ENCODE data around the gene PKD1. TPM values are rescaled to one million over a fixed set of nuclear protein-coding genes. Genes with fewer than 3 reads are reported as not detected.
A peak's percentile ranks its signal among the peaks of the same experiment; 100 is the strongest.

Gene PKD1
- total RNA-seq, 2 donors from 2014 or later = 218 to 276 TPM

DNA sequence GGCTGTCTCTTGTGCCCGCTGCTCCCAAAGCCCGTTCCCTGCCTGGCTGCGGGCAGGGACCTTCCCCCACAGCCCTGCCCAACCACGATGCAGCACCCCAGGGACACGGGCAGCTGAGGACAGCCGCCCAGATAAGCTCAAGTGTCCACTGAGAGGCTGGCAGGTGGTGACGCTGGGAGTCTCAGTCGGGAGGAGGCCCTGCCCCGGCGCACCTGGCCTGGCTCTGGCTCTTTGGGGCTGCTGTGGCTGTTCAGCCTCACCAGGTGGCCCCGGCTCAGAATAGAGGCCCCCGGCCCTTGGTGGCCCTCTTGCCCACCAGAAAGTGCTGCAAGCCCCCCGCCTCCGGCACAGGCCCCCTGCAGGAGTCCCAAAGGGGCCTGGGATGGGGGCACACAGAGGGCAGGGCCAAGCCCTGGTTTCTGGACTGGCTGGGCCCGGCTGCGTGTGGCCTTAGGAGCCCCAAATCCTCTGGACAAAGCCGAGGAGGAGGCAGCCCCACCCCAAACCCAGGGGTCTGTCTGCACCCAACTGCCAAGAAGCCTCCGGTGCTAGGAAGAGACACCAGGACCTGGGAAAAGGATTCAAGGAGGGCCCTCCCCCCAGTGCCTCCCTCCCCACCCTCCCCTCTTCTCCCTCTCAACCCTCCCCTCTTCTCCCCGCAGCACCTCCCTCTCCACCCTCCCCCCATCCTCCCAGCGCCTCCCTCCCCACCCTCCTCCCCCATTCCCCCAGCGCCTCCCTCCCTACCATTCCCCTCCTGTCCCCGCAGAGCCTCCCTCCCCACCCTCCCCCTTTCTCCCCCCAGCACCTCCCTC lies 93.3 kb downstream of the PKD1 start:
- no peaks in the 10 kb centered on the region for H3K27me3 ChIP-seq
- no peak overlapping the region for H3K4me3 ChIP-seq
- TF ChIP-seq, protein P1, sequence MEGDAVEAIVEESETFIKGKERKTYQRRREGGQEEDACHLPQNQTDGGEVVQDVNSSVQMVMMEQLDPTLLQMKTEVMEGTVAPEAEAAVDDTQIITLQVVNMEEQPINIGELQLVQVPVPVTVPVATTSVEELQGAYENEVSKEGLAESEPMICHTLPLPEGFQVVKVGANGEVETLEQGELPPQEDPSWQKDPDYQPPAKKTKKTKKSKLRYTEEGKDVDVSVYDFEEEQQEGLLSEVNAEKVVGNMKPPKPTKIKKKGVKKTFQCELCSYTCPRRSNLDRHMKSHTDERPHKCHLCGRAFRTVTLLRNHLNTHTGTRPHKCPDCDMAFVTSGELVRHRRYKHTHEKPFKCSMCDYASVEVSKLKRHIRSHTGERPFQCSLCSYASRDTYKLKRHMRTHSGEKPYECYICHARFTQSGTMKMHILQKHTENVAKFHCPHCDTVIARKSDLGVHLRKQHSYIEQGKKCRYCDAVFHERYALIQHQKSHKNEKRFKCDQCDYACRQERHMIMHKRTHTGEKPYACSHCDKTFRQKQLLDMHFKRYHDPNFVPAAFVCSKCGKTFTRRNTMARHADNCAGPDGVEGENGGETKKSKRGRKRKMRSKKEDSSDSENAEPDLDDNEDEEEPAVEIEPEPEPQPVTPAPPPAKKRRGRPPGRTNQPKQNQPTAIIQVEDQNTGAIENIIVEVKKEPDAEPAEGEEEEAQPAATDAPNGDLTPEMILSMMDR (IDR thresholded peaks at IDR 0.05) = no peak
- H3K4me1 ChIP-seq = peaks cover 0 to 95% of the 10 kb centered on the region in 2 donors
- H3K27ac ChIP-seq = peak overlapping the region in 1 of 2 donors; percentile 48
- H3K9me3 ChIP-seq = no peaks in the 10 kb centered on the region
- DNase-seq (ENCODE audit: low spot score) = no peak
- peaks cover 18% of the 10 kb centered on the region for H3K36me3 ChIP-seq

DNA sequence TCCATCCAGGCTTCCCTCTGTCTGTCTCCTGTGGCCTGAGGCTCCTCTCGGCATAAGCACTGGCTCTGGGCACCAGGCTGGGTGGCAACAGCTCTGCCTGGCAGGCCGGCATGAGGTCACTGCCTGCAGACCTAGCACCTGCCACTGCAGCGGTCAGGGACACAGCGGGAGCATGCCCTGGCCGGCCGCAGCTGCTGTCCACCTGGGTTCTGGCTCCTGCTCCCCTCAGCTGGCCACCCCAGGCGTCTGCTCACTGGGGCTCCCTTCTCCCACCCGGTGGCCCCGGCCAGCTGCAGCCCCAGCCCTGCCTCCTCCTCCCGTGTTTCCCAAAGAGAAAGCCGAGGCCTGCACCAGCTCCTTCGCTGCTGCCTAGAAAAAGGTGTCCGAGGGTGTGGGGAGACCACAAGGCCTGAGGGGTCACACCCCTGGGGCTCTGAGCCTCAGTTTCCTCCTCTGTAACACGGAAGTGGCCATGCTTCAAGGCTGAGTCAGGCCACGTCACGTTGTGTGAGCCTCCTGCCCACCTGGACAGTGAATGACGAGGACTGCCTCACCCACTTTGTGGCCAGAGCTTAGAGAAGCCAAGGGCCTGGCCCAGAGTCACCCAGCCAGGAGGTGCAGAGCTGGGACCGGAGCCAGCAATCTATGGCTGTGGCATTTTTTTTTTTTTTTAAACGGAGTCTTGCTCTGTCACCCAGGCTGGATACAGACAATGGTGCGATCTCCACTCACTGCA lies 94.7 kb downstream of the PKD1 start:
- Histone ChIP-seq H3K36me3 (peaks cover 32% of the 10 kb centered on the region), H3K4me3 (no peak overlapping the region), H3K27ac (peak overlapping the region; percentile 77 to 85), H3K27me3 (no peaks in the 10 kb centered on the region), H3K4me1 (peaks cover 0 to 94% of the 10 kb centered on the region in 2 donors), H3K9me3 (no peaks in the 10 kb centered on the region)
- DNase-seq (ENCODE audit: low spot score) = no peak
- TF ChIP-seq, protein P1 (IDR thresholded peaks at IDR 0.05) = no peak

GRCh38 chr16:2040041-2040786 lies 95.5 kb downstream of the PKD1 start:
- Histone ChIP-seq H3K27me3 (no peaks in the 10 kb centered on the region), H3K4me3 (no peak overlapping the region), H3K36me3 (peaks cover 40% of the 10 kb centered on the region), H3K9me3 (no peaks in the 10 kb centered on the region), H3K4me1 (peaks cover 0 to 95% of the 10 kb centered on the region in 2 donors), H3K27ac (peak overlapping the region; percentile 77 to 85)
- DNase-seq (ENCODE audit: low spot score) = no peak
- TF ChIP-seq, protein P1 (IDR thresholded peaks at IDR 0.05) = no peak

- no peaks in the 10 kb centered on the region for H3K27me3 ChIP-seq
- peak overlapping the region in 1 of 2 donors; percentile 50 for H3K4me3 ChIP-seq
- peak overlapping the region; percentile 77 to 85 for H3K27ac ChIP-seq
- peaks cover 0 to 98% of the 10 kb centered on the region in 2 donors for H3K4me1 ChIP-seq
- peak; percentile 90 for DNase-seq (ENCODE audit: low spot score)
- TF ChIP-seq, protein P1 (IDR thresholded peaks at IDR 0.05) = no peak
- no peaks in the 10 kb centered on the region for H3K9me3 ChIP-seq
- H3K36me3 ChIP-seq = peaks cover 40% of the 10 kb centered on the region
These were observed 96.2 kb downstream of the PKD1 start for GRCh38 chr16:2039274-2040031.

MicroRNA genes within 50 kb of the gene (microRNA counts, 767-probe panel; counts per million panel counts)
- microRNA hsa-miR-1225-3p (0 to 1,434 counts per million in 2 donors), microRNA hsa-miR-1225-5p (0 to 31.0 counts per million in 2 donors), microRNA hsa-miR-3180 (0 to 31.0 counts per million in 2 donors), microRNA hsa-miR-4516 (0 to 2,387 counts per million in 2 donors)

Small RNA genes lying within 50 kb of the gene (microRNA-seq; reads per million reads assigned to microRNA genes)
- gene MIR1225 (ENCODE audit: borderline number of aligned reads in 2 of 2, borderline replicate concordance in 1 of 2) (0 to 0.71 reads per million in 2 donors), gene MIR3180-5 (ENCODE audit: borderline number of aligned reads in 2 of 2, borderline replicate concordance in 1 of 2) (0 reads per million in 2 donors), gene MIR4516 (ENCODE audit: borderline number of aligned reads in 2 of 2, borderline replicate concordance in 1 of 2) (0 reads per million in 2 donors), gene MIR6511B1 (ENCODE audit: borderline number of aligned reads in 2 of 2, borderline replicate concordance in 1 of 2) (0 reads per million in 2 donors)

Other genes with a start within 250 kb of the PKD1 start
- gene HS3ST6, start 217.5 kb downstream of the PKD1 start, total RNA-seq = not detected
- 10 to 100 TPM; 13.7 to 21.9 TPM for gene MSRB1, start 192.7 kb downstream of the PKD1 start, total RNA-seq
- 10 to 100 TPM; 12.3 to 74.0 TPM for gene RPL3L, start 181.2 kb downstream of the PKD1 start, total RNA-seq
- gene NDUFB10, start 176.4 kb downstream of the PKD1 start, total RNA-seq = 1,000 to 10,000 TPM in 1 of 2 donors, 100 to 1,000 TPM in 1; 583 to 1,046 TPM
- gene RPS2, start 171.1 kb downstream of the PKD1 start, total RNA-seq = 1,000 to 10,000 TPM in 1 of 2 donors, 100 to 1,000 TPM in 1; 782 to 1,247 TPM
- gene RNF151, start 169.0 kb downstream of the PKD1 start, total RNA-seq = not detected
- gene TBL3, start 163.8 kb downstream of the PKD1 start, total RNA-seq = 10 to 100 TPM; 22.4 to 35.6 TPM
- under 1 TPM in 1 of 2 donors, not detected in 1; 0.30 TPM for gene NOXO1, start 154.4 kb downstream of the PKD1 start, total RNA-seq
- 10 to 100 TPM; 11.9 to 12.6 TPM for gene GFER, start 151.7 kb downstream of the PKD1 start, total RNA-seq
- 1 to 10 TPM in 1 of 2 donors, under 1 TPM in 1; 0.52 to 2.1 TPM for gene SYNGR3, start 145.9 kb downstream of the PKD1 start, total RNA-seq
- 10 to 100 TPM; 11.4 to 19.9 TPM for gene ZNF598, start 126.1 kb downstream of the PKD1 start, total RNA-seq
- not detected for gene NPW, start 116.1 kb downstream of the PKD1 start, total RNA-seq
- 100 to 1,000 TPM; 187 to 213 TPM for gene NHERF2, start 109.0 kb downstream of the PKD1 start, total RNA-seq
- gene NTHL1, start 88.1 kb downstream of the PKD1 start, total RNA-seq = 10 to 100 TPM; 10.3 to 17.7 TPM
- 10 to 100 TPM; 42.4 to 43.2 TPM for gene TSC2, start 87.9 kb downstream of the PKD1 start, total RNA-seq
- gene RAB26, start 12.7 kb upstream of the PKD1 start, total RNA-seq = 1 to 10 TPM in 1 of 2 donors, under 1 TPM in 1; 0.31 to 1.4 TPM
- 10 to 100 TPM; 16.1 to 27.0 TPM for gene TRAF7, start 19.9 kb upstream of the PKD1 start, total RNA-seq
- gene CASKIN1, start 60.7 kb upstream of the PKD1 start, total RNA-seq = 1 to 10 TPM; 3.5 to 4.3 TPM
- gene MLST8, start 69.6 kb upstream of the PKD1 start, total RNA-seq = 10 to 100 TPM; 35.6 to 45.0 TPM
- 1 to 10 TPM; 1.2 to 1.6 TPM for gene BRICD5, start 75.0 kb upstream of the PKD1 start, total RNA-seq
- gene PGP, start 78.9 kb upstream of the PKD1 start, total RNA-seq = 10 to 100 TPM; 15.5 to 17.7 TPM
- 10 to 100 TPM; 10.0 to 16.7 TPM for gene E4F1, start 87.7 kb upstream of the PKD1 start, total RNA-seq
- gene DNASE1L2, start 100.5 kb upstream of the PKD1 start, total RNA-seq = under 1 TPM in 1 of 2 donors, not detected in 1; 0.83 TPM
- 100 to 1,000 TPM in 1 of 2 donors, 10 to 100 TPM in 1; 71.8 to 108 TPM for gene ECI1, start 115.7 kb upstream of the PKD1 start, total RNA-seq
- gene RNPS1, start 132.2 kb upstream of the PKD1 start, total RNA-seq = 100 to 1,000 TPM in 1 of 2 donors, 10 to 100 TPM in 1; 93.6 to 124 TPM
- gene ABCA3, start 204.8 kb upstream of the PKD1 start, total RNA-seq = 10 to 100 TPM in 1 of 2 donors, 1 to 10 TPM in 1; 7.5 to 10.1 TPM